OCI-LY1 (cell line): ENCODE data around the gene TOR2A.

Experiments used
- CTCF ChIP-seq: fragments of 200-600 bp; sonication (generic), shearing (Covaris generic); IDR thresholded peaks from 2 replicates; pipeline ENCODE4 v1.5.1; 2017; ENCODE audit warnings: mild to moderate bottlenecking, antibody characterized with exemption, low read length, moderate library complexity, mixed read lengths
- EZH2 ChIP-seq: fragments of 200-600 bp; sonication (generic), shearing (Covaris generic); IDR thresholded peaks from 2 replicates; pipeline ENCODE4 v1.8.0; 2017; ENCODE audit warnings: borderline replicate concordance, mixed run types, mild to moderate bottlenecking, antibody characterized with exemption, low read length, moderate library complexity, mixed read lengths

- no peak for TF ChIP-seq CTCF
- TF ChIP-seq EZH2, result no peak
Observed at GRCh38 chr9:127711831-127712274, 23.2 kb downstream of the TOR2A start.
